ENCODE measurements around the gene COMMD7. TPM values are rescaled to one million over a fixed set of nuclear protein-coding genes. Genes with fewer than 3 reads are reported as not detected.

Gene COMMD7
- 10 to 100 TPM; 29.6 to 29.7 TPM for total RNA-seq
- polyA plus RNA-seq, result 100 to 1,000 TPM; 105 to 154 TPM

DNA sequence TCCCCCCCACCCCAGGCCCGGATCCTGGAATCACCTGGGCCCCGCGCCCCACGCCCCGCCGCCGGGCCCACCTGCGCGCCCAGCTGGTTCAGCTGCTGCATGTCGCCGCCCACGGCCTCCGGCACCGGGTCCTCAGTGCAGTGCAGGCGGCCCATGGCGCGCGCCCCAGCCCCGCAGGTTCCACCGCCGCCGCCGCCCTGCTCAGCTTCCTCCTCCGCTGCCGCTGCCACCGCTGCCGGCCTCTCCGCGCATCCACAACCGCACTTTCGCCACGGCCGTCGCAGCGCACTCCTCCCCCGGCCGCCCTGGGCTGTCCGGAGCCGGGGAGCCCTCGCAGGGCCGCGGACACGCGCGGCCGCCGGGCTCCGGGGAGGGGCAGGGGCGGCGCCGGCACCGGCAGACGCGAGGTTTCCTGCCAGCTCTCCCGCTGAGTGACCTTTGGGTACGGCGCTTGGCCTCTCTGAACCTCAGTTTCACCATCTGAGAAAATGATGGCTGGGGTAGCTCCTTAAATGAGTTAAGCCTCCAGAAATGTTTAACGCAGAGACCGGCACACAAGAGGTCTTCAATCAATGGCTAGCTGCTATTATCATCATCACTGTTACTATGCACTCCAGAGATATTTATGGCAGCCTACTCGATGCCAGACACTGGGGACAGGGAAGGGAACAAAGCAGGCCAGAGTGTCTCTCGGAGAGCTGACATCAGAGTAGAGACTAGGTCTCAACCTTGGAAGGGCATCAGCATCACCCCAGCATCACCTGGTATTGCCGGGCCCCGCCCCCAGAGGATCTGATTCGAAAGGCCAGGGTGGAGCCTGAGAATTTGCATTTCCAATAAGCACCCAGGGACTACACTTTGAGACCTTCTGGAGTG lies at the start of gene COMMD7:
TSS of gene COMMD7 (minus strand) at position 231 of the 876 bp plus-strand sequence. CDS start at position 155, 76 bp downstream.
- Histone ChIP-seq H3K4me1 (ENCODE audit: insufficient read depth, low read length) (peaks cover 33% of the 10 kb centered on the region), H3K36me3 (ENCODE audit: insufficient read depth, low read length) (no peaks in the 10 kb centered on the region), H3K4me3 (ENCODE audit: low read length in 2 of 2) (peak within 1 kb of the TSS; percentile 69 to 86), H3K27ac (ENCODE audit: low read depth, low read length) (peak within 1 kb of the TSS; percentile 79), H3K9me3 (ENCODE audit: control insufficient read depth in 1 of 2, low read length in 2 of 2) (no peaks in the 10 kb centered on the region), H3K27me3 (ENCODE audit: insufficient read depth, low read length) (no peaks in the 10 kb centered on the region)
- CTCF ChIA-PET (ENCODE audit: partially characterized antibody), result interaction anchor here (1.2 to 3.0 kb wide), 4 partner anchors 19 to 70 kb away, joined by 4 to 23 read pairs (median 6); partner anchors contain the start of genes C20orf203 and DNMT3B
- Mint-ChIP-seq H3K4me3 (peak within 1 kb of the TSS; percentile 95 to 98 (median 96)), H3K27me3 (no peaks in the 10 kb centered on the region), H3K27ac (peak within 1 kb of the TSS; percentile 86 to 99 (median 97)), H3K36me3 (peaks cover 0 to 8% of the 10 kb centered on the region in 2 donors), H3K4me1 (peaks cover 15 to 46% (median 30%) of the 10 kb centered on the region in 4 donors), H3K9me3 (no peaks in the 10 kb centered on the region)
- intact Hi-C loops (cut with micrococcal nuclease), result loop anchor here (1.0 to 5.0 kb wide), 2 partner anchors 19 to 34 kb away; partner anchors contain the start of gene DNMT3B
- DNase-seq, result peak; percentile 54 to 81 (median 61)
- POLR2A ChIA-PET (ENCODE audit: partially characterized antibody), result interaction anchor here (0.6 to 3.2 kb wide), 14 partner anchors 9 to 634 kb away, joined by 3 to 34 read pairs (median 4); partner anchors contain the start of genes DNMT3B and TM9SF4

- Histone ChIP-seq H3K9me3 (ENCODE audit: control insufficient read depth in 1 of 2, low read length in 2 of 2) (no peaks in the 10 kb centered on the region), H3K4me1 (ENCODE audit: insufficient read depth, low read length) (peaks cover 62% of the 10 kb centered on the region), H3K36me3 (ENCODE audit: insufficient read depth, low read length) (no peaks in the 10 kb centered on the region), H3K4me3 (ENCODE audit: low read length in 2 of 2) (peak overlapping the region in 1 of 2 donors; percentile 15), H3K27me3 (ENCODE audit: insufficient read depth, low read length) (no peaks in the 10 kb centered on the region), H3K27ac (ENCODE audit: low read depth, low read length) (peak overlapping the region; percentile 43)
- Mint-ChIP-seq H3K27me3 (no peaks in the 10 kb centered on the region), H3K4me1 (peaks cover 30 to 66% (median 44%) of the 10 kb centered on the region in 4 donors), H3K36me3 (no peaks in the 10 kb centered on the region), H3K27ac (peak overlapping the region; percentile 88 to 93 (median 92)), H3K4me3 (peak overlapping the region; percentile 15 to 84 (median 74)), H3K9me3 (no peaks in the 10 kb centered on the region)
- peak in 1 of 5 donors; percentile 10 for DNase-seq
- CTCF ChIA-PET (ENCODE audit: partially characterized antibody), result interaction anchor here (1.1 to 2.4 kb wide), 7 partner anchors 12 to 153 kb away, joined by 3 to 11 read pairs (median 8); partner anchors contain the start of gene C20orf203
- intact Hi-C loops (cut with micrococcal nuclease), result no loop called here
- POLR2A ChIA-PET (ENCODE audit: partially characterized antibody), result interaction anchor here (1.1 to 1.9 kb wide), 2 partner anchors 27 to 29 kb away, joined by 6 read pairs; partner anchors contain the start of gene MAPRE1
These were observed 49.6 kb upstream of the COMMD7 start for GRCh38 chr20:32792731-32793458.

GRCh38 chr20:32792316-32792715 lies 49.0 kb upstream of the COMMD7 start:
- Histone ChIP-seq H3K27me3 (ENCODE audit: insufficient read depth, low read length) (no peaks in the 10 kb centered on the region), H3K4me3 (ENCODE audit: low read length in 2 of 2) (no peak overlapping the region), H3K36me3 (ENCODE audit: insufficient read depth, low read length) (no peaks in the 10 kb centered on the region), H3K9me3 (ENCODE audit: control insufficient read depth in 1 of 2, low read length in 2 of 2) (no peaks in the 10 kb centered on the region), H3K27ac (ENCODE audit: low read depth, low read length) (peak overlapping the region; percentile 22), H3K4me1 (ENCODE audit: insufficient read depth, low read length) (peaks cover 61% of the 10 kb centered on the region)
- Mint-ChIP-seq H3K9me3 (no peaks in the 10 kb centered on the region), H3K4me1 (peaks cover 29 to 66% (median 44%) of the 10 kb centered on the region in 4 donors), H3K27me3 (no peaks in the 10 kb centered on the region), H3K4me3 (peak overlapping the region in 5 of 8 donors; percentile 10 to 53 (median 23)), H3K36me3 (no peaks in the 10 kb centered on the region), H3K27ac (peak overlapping the region; percentile 85 to 93 (median 89))
- intact Hi-C loops (cut with micrococcal nuclease), result no loop called here
- CTCF ChIA-PET (ENCODE audit: partially characterized antibody), result interaction anchor here (1.1 to 2.4 kb wide), 8 partner anchors 13 to 153 kb away, joined by 3 to 11 read pairs (median 7); partner anchors contain the start of gene C20orf203
- POLR2A ChIA-PET (ENCODE audit: partially characterized antibody), result interaction anchor here (1.1 to 1.9 kb wide), 2 partner anchors 28 to 29 kb away, joined by 6 read pairs; partner anchors contain the start of gene MAPRE1
- peak; percentile 10 to 65 (median 23) for DNase-seq

DNA sequence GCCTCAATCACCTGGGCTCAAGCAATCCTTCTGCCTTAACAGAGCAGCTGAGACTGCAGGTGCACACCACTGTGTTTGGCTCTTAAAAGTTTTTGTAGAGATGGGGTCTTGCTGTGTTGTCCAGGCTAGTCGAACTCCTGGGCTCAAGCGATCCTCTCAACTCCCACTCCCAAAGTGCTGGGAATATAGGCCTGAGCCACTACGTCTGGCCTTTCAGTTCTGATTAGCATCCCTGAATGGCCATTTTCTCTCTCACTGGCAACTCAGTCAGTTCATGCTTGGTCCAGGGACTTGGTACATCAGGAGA lies 47.4 kb upstream of the COMMD7 start:
- H3K4me1 Mint-ChIP-seq, result peaks cover 23 to 50% (median 34%) of the 10 kb centered on the region in 4 donors
- CTCF ChIA-PET (ENCODE audit: partially characterized antibody), result interaction anchor here (0.9 to 3.1 kb wide), 31 partner anchors 7 to 510 kb away, joined by 3 to 25 read pairs (median 6); partner anchors contain the start of genes C20orf203, MAPRE1 and SUN5
- intact Hi-C loops (cut with micrococcal nuclease), result loop anchor here (1.0 to 2.0 kb wide), 6 partner anchors 30 to 509 kb away; no protein-coding TSS in a partner anchor

GRCh38 chr20:32789896-32790750 lies 46.9 kb upstream of the COMMD7 start:
- ChIA-PET POLR2A (ENCODE audit: partially characterized antibody) (no interaction called here), CTCF (ENCODE audit: partially characterized antibody) (interaction anchor here (0.6 to 3.1 kb wide), 46 partner anchors 8 to 639 kb away, joined by 3 to 25 read pairs (median 4); partner anchors contain the start of genes C20orf203, COMMD7, MAPRE1 and SUN5)
- peaks cover 41% of the 10 kb centered on the region for H3K4me1 ChIP-seq (ENCODE audit: insufficient read depth, low read length)
- Mint-ChIP-seq H3K36me3 (no peaks in the 10 kb centered on the region), H3K4me3 (peak overlapping the region in 1 of 8 donors; percentile 9), H3K4me1 (peaks cover 23 to 44% (median 31%) of the 10 kb centered on the region in 4 donors), H3K27ac (peak overlapping the region in 6 of 7 donors; percentile 16 to 88 (median 70)), H3K9me3 (no peaks in the 10 kb centered on the region), H3K27me3 (no peaks in the 10 kb centered on the region)
- H3K9me3 ChIP-seq (ENCODE audit: control insufficient read depth in 1 of 2, low read length in 2 of 2), result no peaks in the 10 kb centered on the region
- no peak overlapping the region for H3K27ac ChIP-seq (ENCODE audit: low read depth, low read length)
- peak; percentile 66 to 73 (median 67) for DNase-seq
- intact Hi-C loops (cut with micrococcal nuclease), result loop anchor here (1.0 to 2.0 kb wide), 6 partner anchors 30 to 509 kb away; no protein-coding TSS in a partner anchor
- H3K27me3 ChIP-seq (ENCODE audit: insufficient read depth, low read length), result no peaks in the 10 kb centered on the region
- H3K36me3 ChIP-seq (ENCODE audit: insufficient read depth, low read length), result no peaks in the 10 kb centered on the region
- H3K4me3 ChIP-seq (ENCODE audit: low read length in 2 of 2), result no peak overlapping the region

More for the DNA sequence above, 47.4 kb upstream of the COMMD7 start:
- Histone ChIP-seq H3K4me3 (ENCODE audit: low read length in 2 of 2) (no peak overlapping the region), H3K27ac (ENCODE audit: low read depth, low read length) (no peak overlapping the region), H3K9me3 (ENCODE audit: control insufficient read depth in 1 of 2, low read length in 2 of 2) (no peaks in the 10 kb centered on the region), H3K4me1 (ENCODE audit: insufficient read depth, low read length) (peaks cover 45% of the 10 kb centered on the region), H3K27me3 (ENCODE audit: insufficient read depth, low read length) (no peaks in the 10 kb centered on the region), H3K36me3 (ENCODE audit: insufficient read depth, low read length) (no peaks in the 10 kb centered on the region)
- no peaks in the 10 kb centered on the region for H3K36me3 Mint-ChIP-seq
- POLR2A ChIA-PET (ENCODE audit: partially characterized antibody), result no interaction called here
- H3K27me3 Mint-ChIP-seq, result no peaks in the 10 kb centered on the region
- no peak for DNase-seq
- H3K27ac Mint-ChIP-seq, result peak overlapping the region in 3 of 7 donors; percentile 83 to 91 (median 87)
- H3K4me3 Mint-ChIP-seq, result no peak overlapping the region
- no peaks in the 10 kb centered on the region for H3K9me3 Mint-ChIP-seq

- ChIA-PET CTCF (ENCODE audit: partially characterized antibody) (interaction anchor here (0.5 to 1.1 kb wide), 2 partner anchors 9 to 49 kb away, joined by 3 read pairs; no protein-coding TSS in a partner anchor), POLR2A (ENCODE audit: partially characterized antibody) (no interaction called here)
- Histone ChIP-seq H3K9me3 (ENCODE audit: control insufficient read depth in 1 of 2, low read length in 2 of 2) (no peaks in the 10 kb centered on the region), H3K27me3 (ENCODE audit: insufficient read depth, low read length) (no peaks in the 10 kb centered on the region), H3K27ac (ENCODE audit: low read depth, low read length) (no peak overlapping the region), H3K4me1 (ENCODE audit: insufficient read depth, low read length) (peaks cover 12% of the 10 kb centered on the region), H3K4me3 (ENCODE audit: low read length in 2 of 2) (no peak overlapping the region), H3K36me3 (ENCODE audit: insufficient read depth, low read length) (no peaks in the 10 kb centered on the region)
- no peak for DNase-seq
- Mint-ChIP-seq H3K27ac (no peak overlapping the region), H3K36me3 (no peaks in the 10 kb centered on the region), H3K4me1 (peaks cover 5 to 14% (median 9%) of the 10 kb centered on the region in 4 donors), H3K4me3 (no peak overlapping the region), H3K9me3 (no peaks in the 10 kb centered on the region), H3K27me3 (no peaks in the 10 kb centered on the region)
- intact Hi-C loops (cut with micrococcal nuclease), result no loop called here
These were observed 43.9 kb upstream of the COMMD7 start for GRCh38 chr20:32787168-32787567.
